Stimulated activated CD4-positive, alpha-beta T cell treated with anti-CD3 and anti-CD28 coated beads, TNF-alpha, amount 100 ng/mL, for 24 hours (primary cell): ENCODE data around the gene STOX2.
"Not testable (repeated sequence)": the region's sequence is repeated elsewhere in the genome, so short reads cannot be mapped to it uniquely, and the experiment has no call there.

Experiments
- DNase-seq, 3 experiments: peaks; one replicate each; pipeline ENCODE4 v3.0.0-alpha.2; 2020; ENCODE audit warnings: low read depth in 3 of 3

STOX2 gene

DNA sequence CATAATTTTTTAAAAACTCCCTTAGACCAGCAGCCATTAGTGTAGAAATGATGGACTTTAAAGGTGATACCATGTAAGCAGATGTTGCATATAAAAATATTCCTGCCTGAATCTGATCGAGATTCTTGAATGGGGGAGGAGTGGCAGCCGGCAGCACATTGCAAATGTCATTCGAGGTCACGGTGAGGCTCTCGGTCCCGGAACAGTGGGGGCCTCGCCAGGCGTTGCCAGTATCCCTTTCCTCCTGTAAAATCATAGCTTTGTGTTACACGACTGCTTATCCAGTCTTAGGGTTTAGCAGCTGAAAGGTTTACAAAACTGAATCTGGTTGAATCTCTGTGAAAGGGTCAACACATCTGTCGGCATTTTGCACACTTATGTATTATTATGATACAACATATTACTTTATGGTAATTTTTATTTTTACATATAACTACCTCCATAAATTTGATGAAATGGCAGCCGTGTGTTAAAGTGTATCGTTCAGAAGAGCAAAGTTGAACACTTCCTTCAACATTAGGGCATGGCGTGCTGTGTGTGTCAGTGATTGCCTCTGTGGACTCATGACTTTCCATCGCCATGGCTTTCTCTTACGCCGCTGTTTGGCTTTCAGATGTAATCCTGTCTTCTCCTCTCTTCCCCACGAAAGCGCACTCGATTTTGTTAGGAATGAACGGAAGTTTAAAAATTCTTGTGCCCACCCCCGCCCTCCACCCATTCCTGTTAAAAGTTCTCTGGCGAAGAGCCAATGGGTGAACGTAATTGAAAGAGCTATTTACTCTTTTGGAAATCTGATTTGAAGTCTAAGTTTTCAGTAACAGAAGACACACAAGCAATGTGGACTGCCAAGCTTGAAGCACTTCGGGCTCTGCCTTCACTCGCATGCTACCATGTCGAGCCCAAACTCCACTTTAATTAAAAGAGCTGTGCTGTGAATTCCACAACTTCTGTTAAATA is 114.8 kb downstream of the STOX2 start:
- DNase-seq: no peak

DNA sequence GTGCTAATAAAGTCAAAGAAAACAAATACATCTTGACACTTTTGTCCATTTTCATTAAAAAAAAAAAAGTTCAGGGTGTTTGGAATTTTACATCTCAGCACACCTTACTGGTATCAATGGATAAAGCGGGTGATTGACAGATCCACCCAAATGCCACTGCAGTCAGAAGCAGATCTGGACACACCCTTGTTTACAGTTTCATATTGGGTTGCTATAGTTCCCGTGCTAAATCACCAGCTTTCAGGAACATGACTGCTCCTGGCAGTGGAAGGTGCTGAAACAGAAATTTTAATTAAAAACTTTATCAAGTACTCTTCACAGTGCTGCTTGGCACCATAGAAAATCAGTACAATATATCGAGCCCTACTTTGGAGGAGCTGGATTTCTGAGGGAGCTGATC is 116.3 kb downstream of the STOX2 start:
- no peak for DNase-seq

DNA sequence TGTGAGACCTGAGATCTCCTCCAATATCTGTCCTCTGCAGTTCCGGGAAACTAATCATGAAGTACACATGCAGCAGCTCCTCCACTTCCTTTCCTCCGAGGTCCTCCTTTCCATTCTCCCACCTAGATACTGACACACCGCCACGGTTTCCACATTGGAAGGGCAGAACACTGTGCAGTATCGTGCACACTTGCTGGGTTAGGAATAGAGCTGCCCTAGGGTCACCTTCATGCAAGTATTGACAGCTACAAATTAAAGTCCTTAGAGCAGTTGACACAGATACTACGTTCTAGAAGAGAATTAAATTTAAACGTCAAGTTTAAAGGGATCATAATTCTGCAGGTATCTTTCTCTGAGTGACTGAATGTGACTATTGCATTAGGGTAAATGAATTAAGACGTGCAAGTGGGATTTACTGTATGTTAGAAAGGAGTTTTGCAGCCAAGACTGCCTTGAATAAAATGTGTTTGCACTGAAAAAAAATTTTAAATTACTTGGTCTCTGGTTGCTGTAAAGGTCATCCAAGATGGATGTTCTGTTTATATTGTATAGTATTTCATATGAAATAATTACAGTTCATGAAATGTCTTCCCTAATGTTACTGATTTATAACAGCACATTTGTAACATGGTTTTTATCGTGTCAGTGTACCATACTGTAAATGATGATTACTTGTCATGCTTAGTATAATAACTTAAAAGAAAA is 117.7 kb downstream of the STOX2 start:
- no peak for DNase-seq

DNA sequence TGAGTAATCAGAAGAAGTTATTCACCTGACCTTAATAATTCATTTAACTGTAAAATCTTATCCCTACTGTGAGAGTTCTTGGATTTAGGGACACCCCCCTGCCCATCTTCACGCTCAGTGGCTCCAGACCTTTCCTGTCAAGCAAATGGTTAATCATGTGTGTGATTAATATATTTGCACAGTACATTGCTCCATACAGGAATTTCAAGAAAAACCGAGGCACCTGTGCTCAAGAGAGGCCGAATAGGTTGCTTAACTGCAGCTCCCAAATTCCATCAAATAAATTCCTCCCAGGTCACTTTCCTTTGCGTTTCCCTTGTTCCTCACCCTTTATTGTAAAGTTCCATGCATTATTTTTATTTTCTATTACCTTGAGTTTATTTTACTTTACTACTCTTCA is 119.5 kb downstream of the STOX2 start:
- DNase-seq: no peak

DNA sequence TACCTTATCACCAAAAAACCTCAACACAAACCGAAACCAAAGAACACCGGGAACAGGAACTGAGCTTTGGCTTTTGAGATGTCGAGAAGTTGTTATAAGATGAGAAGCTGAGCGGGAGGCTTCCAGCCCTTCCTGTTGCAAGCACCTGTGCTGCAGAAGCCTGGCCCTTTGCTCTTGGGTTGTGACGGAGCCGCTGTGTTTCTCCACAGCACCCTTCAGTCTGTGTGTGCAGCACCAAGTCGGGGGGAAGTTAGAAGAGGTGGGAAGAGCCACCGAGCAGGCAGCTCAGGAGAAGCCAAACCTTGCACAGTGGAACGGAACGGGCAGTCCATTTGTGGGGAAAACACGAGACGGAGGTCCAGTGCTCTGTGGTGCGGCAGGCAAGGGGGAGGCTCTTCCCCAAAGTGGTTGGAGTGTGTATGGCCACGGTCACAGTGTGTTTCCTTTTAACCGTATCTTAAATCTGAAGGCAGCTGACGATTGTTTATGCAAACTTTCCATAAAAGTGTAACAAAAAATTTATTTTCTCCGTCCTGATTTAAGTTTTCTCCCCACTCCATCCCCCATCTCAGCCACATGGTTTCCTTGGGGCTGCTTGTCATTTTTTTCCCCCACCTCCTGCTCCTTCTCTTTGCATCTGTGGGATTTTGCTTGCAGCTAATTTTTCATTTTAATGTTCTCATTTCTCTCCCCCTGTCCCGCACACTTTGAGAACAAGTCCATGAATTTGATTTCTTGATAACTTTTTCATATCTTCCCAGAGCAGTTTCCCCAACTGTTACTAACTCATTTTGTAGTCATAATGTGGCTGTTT is 123.7 kb downstream of the STOX2 start:
- DNase-seq: no peak

DNA sequence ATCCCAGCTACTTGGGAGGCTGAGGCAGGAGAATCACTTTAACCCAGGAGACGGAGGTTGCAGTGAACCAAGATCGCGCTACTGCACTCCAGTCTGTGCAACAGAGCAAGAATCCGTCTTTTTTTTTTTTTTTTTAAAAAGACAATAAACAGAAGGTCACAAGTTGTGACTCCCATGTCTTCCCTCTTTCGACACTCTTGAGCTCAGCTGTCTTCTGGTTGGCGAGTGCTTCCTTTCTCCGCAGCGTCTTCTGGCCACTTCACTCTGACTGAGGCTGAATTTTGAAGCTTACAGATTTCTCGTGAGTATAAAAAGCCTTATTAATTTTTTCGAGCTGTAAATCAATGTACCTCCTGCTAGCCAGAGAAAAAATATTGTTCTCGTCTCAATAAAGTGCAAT is 124.9 kb downstream of the STOX2 start:
- no peak for DNase-seq

DNA sequence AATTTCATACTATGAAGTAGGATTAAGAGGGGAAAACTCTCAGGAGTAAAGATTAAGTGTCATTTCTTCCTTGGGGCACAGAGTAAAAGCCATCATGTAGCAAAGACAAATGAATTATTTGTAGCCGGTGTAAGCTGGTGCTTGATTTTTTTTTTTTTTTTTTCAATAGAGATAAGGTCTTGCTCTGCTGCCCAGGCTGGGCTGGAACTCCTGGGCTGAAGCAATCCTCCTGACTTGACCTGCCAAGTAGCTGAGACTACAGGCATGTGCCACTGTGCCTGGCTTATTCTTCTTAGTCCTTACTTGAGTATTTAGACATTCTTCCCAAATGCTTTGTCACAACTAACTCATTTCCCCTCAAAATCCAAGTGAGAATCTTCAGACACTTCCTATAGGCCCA is 125.7 kb downstream of the STOX2 start:
- DNase-seq: no peak

DNA sequence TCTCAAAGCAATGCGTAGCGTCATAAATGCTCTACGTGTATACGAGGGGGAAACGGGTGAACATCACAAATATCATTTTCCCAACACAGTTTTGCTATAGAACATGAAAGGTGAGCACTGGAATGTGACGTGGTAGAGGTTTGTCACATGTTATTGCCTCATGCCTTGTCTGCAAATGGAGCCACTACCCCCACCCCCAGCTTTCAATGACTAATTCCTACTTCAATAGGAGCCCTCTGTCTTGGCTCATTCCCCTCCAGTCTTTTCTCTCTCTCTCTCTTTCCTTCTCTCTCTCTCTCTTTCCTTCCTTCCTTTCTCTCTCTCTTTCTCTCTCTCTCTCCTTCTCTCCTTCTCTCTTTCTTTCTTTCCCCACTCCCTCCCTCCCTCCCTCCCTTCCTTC is 127.0 kb downstream of the STOX2 start:
- no peak for DNase-seq

DNA sequence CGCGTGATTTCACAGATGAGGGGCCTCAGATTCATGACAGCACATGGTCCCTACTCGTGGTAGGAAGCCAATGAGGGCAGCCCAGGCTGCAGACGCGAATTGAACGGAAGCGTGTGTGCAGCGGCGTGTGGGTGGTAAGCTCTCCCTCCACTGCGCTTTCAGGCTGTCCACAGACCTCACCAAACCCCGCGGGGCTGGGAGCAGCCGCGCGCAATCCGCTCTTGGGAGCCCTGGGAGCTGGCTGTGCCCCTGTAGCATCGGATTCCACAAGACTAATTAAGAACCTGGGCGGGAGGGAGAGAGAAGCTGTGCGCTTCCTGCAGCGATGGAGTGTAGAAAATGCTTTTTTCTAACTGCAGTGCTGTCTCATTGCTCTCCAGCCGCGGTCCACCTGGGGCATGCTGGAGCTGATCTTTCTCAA is 134.9 kb downstream of the STOX2 start:
- peak in 1 of 3 experiments; percentile 8 for DNase-seq

DNA sequence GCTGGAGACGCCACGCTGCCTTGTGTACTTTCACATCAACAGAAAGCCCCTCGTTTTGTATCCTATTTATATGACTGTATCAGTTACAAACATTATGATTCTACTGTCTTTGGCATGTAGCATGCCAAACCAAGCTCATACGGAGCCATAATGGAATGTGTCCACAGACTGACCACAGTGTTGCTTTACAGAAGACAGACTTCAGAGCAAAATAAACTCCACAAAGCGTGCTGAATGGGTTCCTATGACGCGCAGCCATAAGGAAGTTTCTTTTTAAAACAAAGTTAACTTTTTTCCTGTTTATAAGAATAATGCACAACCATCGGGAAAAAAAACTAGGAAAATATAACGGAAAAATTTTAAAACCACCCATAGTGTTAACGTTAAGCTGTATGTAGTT is 136.0 kb downstream of the STOX2 start:
- DNase-seq: no peak

DNA sequence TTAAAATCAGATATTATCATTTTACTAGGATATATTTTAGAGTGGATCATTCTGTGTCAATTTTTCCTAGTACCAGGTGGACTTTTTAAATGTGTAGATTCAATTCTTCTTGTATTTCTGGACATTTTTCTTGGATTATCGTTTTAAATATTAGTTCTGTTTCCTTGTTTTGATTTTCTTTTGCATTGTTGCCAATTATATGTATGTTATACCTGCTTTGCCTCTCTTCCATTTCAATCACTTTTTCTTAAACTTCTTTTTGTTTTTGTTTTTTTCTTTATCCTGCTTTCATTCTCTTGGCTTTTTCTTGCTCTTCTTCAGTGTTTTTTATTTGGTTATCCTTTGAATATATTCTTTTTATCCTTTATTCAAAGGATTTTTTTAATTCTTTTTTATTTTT is 141.0 kb downstream of the STOX2 start:
- no peak for DNase-seq

DNA sequence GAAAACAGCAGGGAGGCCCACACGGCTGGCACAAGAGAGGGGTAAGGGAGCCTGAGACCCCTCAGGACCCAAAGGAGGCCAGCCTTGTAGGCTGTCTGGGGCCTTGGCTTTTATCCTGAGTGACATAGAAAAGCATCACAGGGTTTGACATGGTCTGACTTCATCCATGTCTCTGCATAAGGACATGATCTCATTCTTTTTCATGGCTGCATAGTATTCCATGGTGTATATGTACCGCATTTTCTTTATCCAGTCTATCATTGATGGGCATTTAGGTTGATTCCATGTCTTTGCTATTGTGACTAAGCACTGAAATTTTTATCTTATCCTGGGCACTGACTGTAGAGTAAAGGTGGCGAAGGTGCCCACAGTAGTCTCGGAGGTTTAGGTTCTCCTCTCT is 146.2 kb downstream of the STOX2 start:
- DNase-seq: not testable (repeated sequence)

DNA sequence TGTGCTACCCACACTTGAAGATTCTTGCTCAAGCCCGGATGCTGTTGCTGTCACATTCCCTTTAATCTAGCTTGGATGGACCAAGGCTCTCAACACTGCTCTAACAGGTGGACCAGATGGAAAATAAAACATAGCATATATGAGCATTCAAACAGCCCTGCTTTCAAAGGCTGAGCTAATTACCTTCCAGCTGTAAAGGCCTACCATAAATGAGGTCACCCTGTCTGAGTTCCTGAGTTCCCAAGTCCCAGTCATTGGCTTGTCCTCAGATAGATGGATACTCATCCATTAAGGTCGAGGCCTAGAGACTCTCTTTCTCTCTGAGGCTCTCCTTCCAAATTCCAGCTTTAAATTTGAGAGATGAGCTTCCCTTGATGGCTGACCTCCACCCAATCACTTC is 147.5 kb downstream of the STOX2 start:
- no peak for DNase-seq

DNA sequence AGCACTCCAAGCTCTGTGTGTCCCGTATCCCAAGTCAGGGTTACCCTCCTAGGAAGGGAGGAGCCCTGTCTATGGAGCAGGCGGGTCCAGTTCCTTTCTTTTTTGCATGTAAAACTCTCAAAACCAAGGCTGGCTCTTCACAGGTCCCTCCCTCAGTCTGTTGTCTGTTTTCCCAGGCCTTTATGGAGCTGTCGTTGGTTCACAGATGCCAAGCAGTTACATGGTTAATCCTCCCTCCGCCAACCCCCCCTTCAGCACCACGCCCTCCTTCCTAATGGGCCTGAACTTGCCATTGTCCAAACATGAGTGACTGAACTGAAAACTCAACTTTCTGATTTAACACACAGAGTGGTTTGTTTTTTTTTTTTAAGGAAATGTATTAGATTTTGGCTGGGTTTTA is 148.3 kb downstream of the STOX2 start:
- no peak for DNase-seq

DNA sequence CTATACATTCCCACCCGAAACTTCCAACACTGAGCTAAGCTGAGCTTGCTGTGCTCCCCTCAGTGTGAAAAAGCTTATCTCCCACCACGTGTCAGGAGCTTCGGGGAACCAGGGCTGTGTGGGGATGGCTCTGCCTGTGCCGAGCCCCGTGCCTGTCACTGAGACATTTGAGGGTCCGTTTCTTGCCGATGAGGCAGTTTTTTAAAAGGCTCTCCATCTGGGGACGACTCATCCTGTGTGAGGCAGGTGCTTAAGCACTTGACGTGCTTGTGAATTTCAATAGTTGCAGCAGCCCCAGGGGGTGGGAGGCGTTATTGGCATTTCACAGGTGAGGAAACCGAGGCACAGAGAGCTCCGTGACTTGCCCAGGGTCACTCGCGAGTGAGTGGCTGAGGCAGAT is 151.8 kb downstream of the STOX2 start:
- no peak for DNase-seq

DNA sequence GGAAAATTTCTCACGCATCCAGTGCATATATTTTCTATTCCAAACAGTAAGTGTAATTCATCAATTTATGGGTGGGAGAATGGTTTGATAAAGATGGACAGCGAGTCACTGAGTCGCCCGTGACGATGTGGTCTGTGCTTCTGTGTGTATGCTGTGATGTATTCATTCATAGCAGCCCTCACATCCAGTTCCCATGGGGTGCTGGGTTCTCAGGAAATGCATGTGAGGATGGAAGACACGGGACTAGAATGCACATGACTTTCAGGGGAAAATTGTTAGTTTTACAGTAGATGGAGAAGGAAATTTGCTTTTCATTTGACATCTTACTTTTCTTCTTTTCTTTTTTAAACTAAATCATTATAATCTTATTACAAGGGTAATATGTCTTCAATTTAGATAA is 152.9 kb downstream of the STOX2 start:
- DNase-seq: no peak

DNA sequence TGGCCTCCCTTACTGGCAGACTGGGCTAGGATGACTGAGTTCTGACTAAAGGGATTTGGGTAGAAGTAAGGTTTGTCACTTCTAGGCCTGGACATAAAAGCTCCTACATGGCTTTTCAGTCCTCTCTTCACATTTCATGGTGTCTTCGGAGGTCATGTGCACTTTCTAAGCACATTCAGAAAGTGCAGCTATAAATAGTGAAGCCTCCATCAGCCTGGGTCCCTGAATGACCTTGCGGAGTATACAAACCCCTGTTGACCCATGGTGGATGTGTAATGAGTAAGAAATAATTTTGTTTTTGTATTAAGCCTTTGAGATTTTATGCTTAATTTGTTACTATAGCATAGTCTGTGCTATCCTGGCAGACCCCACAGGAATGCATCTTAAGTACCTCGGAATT is 154.0 kb downstream of the STOX2 start:
- DNase-seq: no peak

DNA sequence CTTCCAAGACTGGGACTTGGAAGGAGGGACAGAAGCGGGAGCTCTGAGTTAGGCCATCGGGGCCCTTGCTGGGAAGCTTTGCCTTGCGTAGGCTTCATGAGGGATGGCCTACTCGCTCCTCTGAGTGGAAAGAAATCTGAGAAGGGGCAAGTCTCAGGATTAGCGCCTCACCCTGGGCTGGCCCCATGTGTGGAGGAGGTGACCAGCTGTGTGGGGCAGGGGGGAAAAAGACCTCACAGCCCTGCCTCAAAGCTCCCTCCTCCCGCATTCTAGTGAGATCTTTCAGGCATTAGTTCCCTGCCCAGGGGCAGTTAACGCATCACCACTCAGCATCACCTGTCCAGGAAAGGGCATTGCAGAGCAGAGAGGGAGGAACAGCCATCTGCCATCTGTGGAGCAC is 156.5 kb downstream of the STOX2 start:
- no peak for DNase-seq

DNA sequence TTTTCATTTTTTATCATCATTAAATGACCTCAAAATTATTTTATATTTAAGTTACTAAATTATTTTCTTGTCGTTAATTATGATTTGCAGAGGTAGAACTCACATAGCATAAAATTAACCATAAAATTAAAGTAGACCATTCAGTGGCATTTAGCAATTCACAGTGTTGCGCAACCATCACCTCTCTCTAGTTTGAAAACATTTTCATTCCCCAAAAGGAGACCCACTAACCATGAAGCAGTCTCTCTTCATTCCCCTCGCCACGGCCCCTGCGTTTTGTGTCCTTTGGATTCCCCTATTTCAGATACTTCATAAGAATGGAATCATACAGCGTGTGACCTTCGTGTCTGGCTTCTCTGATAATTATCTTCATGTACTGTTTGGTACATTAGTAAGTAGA is 157.7 kb downstream of the STOX2 start:
- no peak for DNase-seq

DNA sequence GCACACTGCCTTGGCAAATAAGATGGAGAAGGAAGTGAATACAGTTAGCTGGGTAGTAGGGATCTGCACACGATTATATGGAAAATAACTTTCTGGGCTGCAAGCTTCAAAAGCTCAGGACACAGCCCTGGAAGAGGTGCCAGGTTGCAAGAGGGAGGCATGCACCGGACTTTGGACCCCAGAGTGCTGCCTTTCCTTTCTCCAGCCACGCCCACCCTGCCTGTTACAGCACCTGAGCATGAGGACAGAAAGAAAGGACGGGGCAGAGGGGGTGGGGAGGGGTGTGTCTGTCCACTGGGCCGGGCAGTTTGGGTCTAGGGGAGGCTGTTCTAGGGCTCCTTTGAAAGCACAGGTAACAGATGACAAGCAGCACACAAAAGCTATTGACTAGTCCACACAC is 159.8 kb downstream of the STOX2 start:
- no peak for DNase-seq

DNA sequence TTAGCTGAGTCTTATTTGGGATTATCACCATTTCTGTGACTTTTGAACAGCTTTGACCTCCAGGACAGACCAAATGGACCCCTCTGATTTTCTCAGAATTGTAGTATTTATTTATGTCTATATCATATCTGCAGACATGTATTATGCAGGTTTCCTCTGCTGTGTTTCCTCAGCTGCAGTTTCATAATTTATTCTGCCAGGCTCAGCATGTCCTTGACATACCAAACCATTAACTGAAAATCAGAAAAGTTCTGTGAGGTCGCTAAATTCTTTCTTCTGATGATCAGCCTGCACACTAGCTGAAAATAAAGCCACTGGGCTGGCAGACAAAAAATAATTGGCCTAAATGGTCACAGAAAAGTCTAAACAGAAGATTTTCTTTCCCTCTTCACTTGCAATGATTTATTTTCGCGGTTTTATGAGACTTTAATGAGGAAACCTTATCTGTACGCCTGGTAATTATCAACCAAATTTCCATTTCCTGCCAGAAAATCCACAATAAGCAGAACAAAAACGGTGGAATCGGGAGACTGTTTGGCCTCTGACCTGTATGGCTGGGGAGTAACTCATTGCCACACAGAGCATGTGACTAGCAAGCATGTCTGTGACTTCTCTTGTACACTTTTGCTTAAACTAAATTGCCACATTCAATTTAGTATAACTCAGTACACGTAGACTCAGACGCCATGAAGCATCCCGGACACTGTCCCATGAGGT is 161.6 kb downstream of the STOX2 start:
- no peak for DNase-seq
